ENCODE results near the gene SCAMP5. TPM values are rescaled to one million over a fixed set of nuclear protein-coding genes. Genes with fewer than 3 reads are reported as not detected.

SCAMP5 gene
- total RNA-seq, 4 donors from 2014 or later, result 1.5 to 14.1 (median 8.8) TPM

DNA sequence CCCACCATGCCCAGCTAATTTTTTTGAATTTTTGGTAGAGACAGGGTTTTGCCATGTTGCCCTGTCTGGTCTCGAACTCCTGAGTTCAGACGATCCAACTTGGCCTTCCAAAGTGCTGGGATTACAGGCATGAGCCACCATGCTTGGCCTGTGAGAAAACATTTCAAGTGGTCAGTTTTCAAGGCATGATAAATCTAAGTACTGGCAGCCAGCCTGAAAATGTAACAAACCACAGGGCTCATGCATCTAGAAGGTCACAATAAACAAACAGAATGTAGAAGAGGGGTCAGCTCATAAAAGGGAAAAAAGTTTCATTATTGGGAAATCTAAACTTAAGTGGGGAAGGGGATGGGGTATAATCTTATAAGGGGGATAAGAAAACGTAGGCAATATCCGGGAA is 68.0 kb downstream of the SCAMP5 start:
- Histone ChIP-seq H3K4me3 (no peak overlapping the region), H3K36me3 (peaks cover 0 to 7% (median 0%) of the 10 kb centered on the region in 3 donors), H3K9me3 (no peaks in the 10 kb centered on the region), H3K27ac (no peak overlapping the region), H3K4me1 (peaks cover 0 to 34% (median 3%) of the 10 kb centered on the region in 4 donors), H3K27me3 (no peaks in the 10 kb centered on the region)
- 59 to 63% methylated on average over 4 of the region's 4 CpGs for WGBS, 2 donors
- DNase-seq (ENCODE audit: low spot score in 2 of 2), result no peak
- no peak for TF ChIP-seq POLR2A (IDR thresholded peaks at IDR 0.05)

DNA sequence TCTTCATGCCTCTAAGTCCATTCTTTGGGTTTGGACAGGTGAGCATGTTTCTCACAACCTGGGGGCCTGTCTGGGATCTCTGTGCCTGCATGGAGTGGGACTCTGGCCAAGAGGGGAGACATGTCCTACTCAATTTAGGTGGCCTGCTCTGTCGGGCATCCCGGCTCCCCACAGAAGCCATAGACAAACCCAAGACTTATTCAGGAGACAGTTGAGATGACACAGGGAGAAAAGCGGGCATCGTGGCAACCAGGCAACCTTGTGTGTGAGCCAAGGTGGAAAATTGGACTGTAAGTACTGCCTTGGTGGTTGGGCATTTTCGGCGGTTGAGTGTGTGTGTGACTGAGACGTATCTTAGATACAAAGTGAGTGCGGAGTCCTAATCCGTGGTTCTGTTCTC is 68.5 kb downstream of the SCAMP5 start:
- 87 to 93% methylated on average over 9 of the region's 9 CpGs for WGBS, 2 donors
- Histone ChIP-seq H3K27ac (no peak overlapping the region), H3K9me3 (no peaks in the 10 kb centered on the region), H3K4me3 (no peak overlapping the region), H3K36me3 (peaks cover 0 to 7% (median 0%) of the 10 kb centered on the region in 3 donors), H3K27me3 (no peaks in the 10 kb centered on the region), H3K4me1 (peaks cover 0 to 34% (median 3%) of the 10 kb centered on the region in 4 donors)
- DNase-seq (ENCODE audit: low spot score in 2 of 2), result no peak
- TF ChIP-seq POLR2A (IDR thresholded peaks at IDR 0.05) (no peak), CTCF (IDR thresholded peaks at IDR 0.05) (no peak), EP300 (IDR thresholded peaks at IDR 0.05) (no peak)

DNA sequence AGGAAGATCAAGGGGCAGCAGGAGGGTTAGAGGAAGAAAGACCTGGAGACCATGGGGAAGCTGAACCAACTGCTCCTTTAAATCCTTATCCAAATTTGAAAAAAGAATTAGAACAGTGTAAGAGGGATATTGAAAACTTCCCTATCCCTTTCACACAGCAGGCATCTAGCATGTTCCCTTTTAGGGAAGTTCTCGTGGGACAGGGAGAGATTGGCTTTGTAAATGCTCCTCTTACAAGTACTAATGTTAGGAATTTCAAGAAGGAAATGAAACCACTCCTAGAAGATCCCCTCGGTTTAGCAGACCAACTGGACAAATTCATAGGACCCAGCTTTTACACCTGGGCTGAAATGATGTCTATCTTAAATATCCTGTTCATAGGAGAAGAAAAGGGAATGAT is 69.5 kb downstream of the SCAMP5 start:
- H3K27me3 ChIP-seq, result no peaks in the 10 kb centered on the region
- no peak overlapping the region for H3K4me3 ChIP-seq
- 40 to 44% methylated on average over 2 of the region's 2 CpGs for WGBS, 2 donors
- peaks cover 0 to 2% (median 0%) of the 10 kb centered on the region in 3 donors for H3K36me3 ChIP-seq
- H3K9me3 ChIP-seq, result no peaks in the 10 kb centered on the region
- TF ChIP-seq CTCF (IDR thresholded peaks at IDR 0.05) (no peak), EP300 (IDR thresholded peaks at IDR 0.05) (no peak), POLR2A (IDR thresholded peaks at IDR 0.05) (no peak)
- peak overlapping the region in 2 of 4 donors; percentile 3 to 67 for H3K27ac ChIP-seq
- peaks cover 0 to 34% (median 3%) of the 10 kb centered on the region in 4 donors for H3K4me1 ChIP-seq
- DNase-seq (ENCODE audit: low spot score in 2 of 2), result no peak

GRCh38 chr15:75065467-75065850 is 70.1 kb downstream of the SCAMP5 start:
- DNase-seq (ENCODE audit: low spot score in 2 of 2), result no peak
- Histone ChIP-seq H3K4me1 (peaks cover 0 to 34% (median 3%) of the 10 kb centered on the region in 4 donors), H3K27me3 (no peaks in the 10 kb centered on the region), H3K27ac (peak overlapping the region in 1 of 4 donors; percentile 67), H3K9me3 (no peaks in the 10 kb centered on the region), H3K36me3 (no peaks in the 10 kb centered on the region), H3K4me3 (no peak overlapping the region)
- WGBS, 2 donors, result 72 to 73% methylated on average over 1 of the region's 1 CpG
- TF ChIP-seq EP300 (IDR thresholded peaks at IDR 0.05) (no peak), CTCF (IDR thresholded peaks at IDR 0.05) (no peak), POLR2A (IDR thresholded peaks at IDR 0.05) (no peak)

- 62 to 63% methylated on average over 6 of the region's 6 CpGs for WGBS, 2 donors
- no peaks in the 10 kb centered on the region for H3K27me3 ChIP-seq
- no peak overlapping the region for H3K27ac ChIP-seq
- no peak overlapping the region for H3K4me3 ChIP-seq
- H3K4me1 ChIP-seq, result peaks cover 0 to 34% (median 3%) of the 10 kb centered on the region in 4 donors
- TF ChIP-seq POLR2A (IDR thresholded peaks at IDR 0.05), result no peak
- TF ChIP-seq CTCF (IDR thresholded peaks at IDR 0.05), result no peak
- no peak for TF ChIP-seq EP300 (IDR thresholded peaks at IDR 0.05)
- no peaks in the 10 kb centered on the region for H3K9me3 ChIP-seq
- DNase-seq (ENCODE audit: low spot score in 2 of 2), result no peak
- H3K36me3 ChIP-seq, result no peaks in the 10 kb centered on the region
These were observed 70.6 kb downstream of the SCAMP5 start for GRCh38 chr15:75065851-75066509.

All from tibial nerve (tissue), 4 donors.